Measurements from ENCODE around the gene TMIE. TPM values are rescaled to one million over a fixed set of nuclear protein-coding genes. Genes with fewer than 3 reads are reported as not detected.

The TMIE gene
- total and polyA plus RNA-seq, 2 of the 8 experiments (the other 6 are each of a cell fraction or from before 2014, with no cell fraction given): 0.45 to 0.67 TPM

GRCh38 chr3:46677411-46677726, 23.8 kb upstream of the TMIE start:
- H4K91ac ChIP-seq (replicated peaks; ENCODE audit: insufficient read length, low read length): no peak overlapping the region
- no peak overlapping the region for H3K4ac ChIP-seq (replicated peaks; ENCODE audit: insufficient read length, low read depth, low read length)
- no peak overlapping the region for H3K4me2 ChIP-seq (ENCODE audit: insufficient read depth in 1 of 2, low read depth in 2 of 2, low read length in 2 of 2)
- no peak overlapping the region for H4K8ac ChIP-seq (ENCODE audit: extremely low read depth, insufficient read depth, low read length)
- CTCF ChIA-PET (ENCODE audit: partially characterized antibody): interaction anchor here (0.9 to 4.1 kb wide), 3 partner anchors 14 to 188 kb away, joined by 3 to 22 read pairs (median 6); no protein-coding TSS in a partner anchor
- H3K4me3 ChIP-seq (ENCODE audit: extremely low read depth in 1 of 4, insufficient read depth in 2 of 4, low read depth in 3 of 4, low read length in 4 of 4): no peak overlapping the region
- H3K36me3 ChIP-seq (ENCODE audit: control insufficient read depth in 2 of 4, insufficient read depth in 4 of 4, low read length in 3 of 4): no peaks in the 10 kb centered on the region
- FAIRE-seq (no peak), DNase-seq (ENCODE audit: low read depth in 1 of 2, low spot score in 2 of 2) (no peak)
- H2BK15ac ChIP-seq (ENCODE audit: low read length): no peak overlapping the region
- no peak overlapping the region for H3K9ac ChIP-seq (replicated peaks in 1 of 4; ENCODE audit: extremely low read depth in 1 of 4, low read depth in 3 of 4, low read length in 3 of 4)
- no peaks in the 10 kb centered on the region for H3K27me3 ChIP-seq (replicated peaks in 1 of 4; ENCODE audit: control insufficient read depth in 3 of 4, extremely low read depth in 1 of 4, insufficient read depth in 3 of 4, low read length in 3 of 4)
- no peak overlapping the region for H2AK5ac ChIP-seq (ENCODE audit: low read depth, low read length)
- no peak overlapping the region for H2BK5ac ChIP-seq (ENCODE audit: low read depth, low read length)
- H3K79me1 ChIP-seq (ENCODE audit: low read depth, low read length): no peaks in the 10 kb centered on the region
- H3K27ac ChIP-seq (ENCODE audit: low read depth, low read length): no peak overlapping the region
- H3K4me1 ChIP-seq (replicated peaks in 1 of 4; ENCODE audit: control insufficient read depth in 3 of 4, insufficient read depth in 4 of 4, low read length in 3 of 4): peaks cover 0 to 3% (median 0%) of the 10 kb centered on the region in 4 experiments; a peak in 1 of 7 replicates
- H3K14ac ChIP-seq (ENCODE audit: insufficient read length): no peak overlapping the region
- no peaks in the 10 kb centered on the region for H3K9me3 ChIP-seq (ENCODE audit: insufficient read depth in 2 of 2, low read depth in 1 of 2, low read length in 1 of 2)
- H3K56ac ChIP-seq (replicated peaks; ENCODE audit: insufficient read length, low read depth, low read length): no peak overlapping the region
- no peak overlapping the region for H2BK20ac ChIP-seq (ENCODE audit: low read length)
- H4K5ac ChIP-seq (ENCODE audit: insufficient read length, low read depth, low read length): no peak overlapping the region
- WGBS, 2 experiments (ENCODE audit: extremely low coverage in 1 of 2, insufficient coverage in 1 of 2, insufficient read length in 1 of 2, insufficient replicate concordance in 2 of 2, low coverage in 1 of 2, low lambda C conversion rate in 2 of 2, missing lambda C conversion rate in 1 of 2): 93% methylated on average over 6 of the region's 6 CpGs; no CpG with 5 or more reads in 1 of the 2 experiments
- POLR2A ChIA-PET (ENCODE audit: partially characterized antibody): interaction anchor here (2.7 kb wide), 1 partner anchor 91 kb away, joined by 7 read pairs; no protein-coding TSS in a partner anchor
- H3K23me2 ChIP-seq (ENCODE audit: low read depth, low read length): no peaks in the 10 kb centered on the region
- no peak overlapping the region for H3K23ac ChIP-seq (ENCODE audit: insufficient read length)
- peaks cover 0 to 1% of the 10 kb centered on the region in 2 experiments for H4K20me1 ChIP-seq (replicated peaks in 1 of 2; ENCODE audit: control insufficient read depth in 1 of 2, insufficient read depth in 2 of 2, low read length in 2 of 2)
- 0 out of 2 replicates have a peak overlapping the region, but pooled peaks have one; percentile 39 for H2BK12ac ChIP-seq (ENCODE audit: low read depth, low read length)
- H2BK120ac ChIP-seq (replicated peaks; ENCODE audit: low read depth, low read length): no peak overlapping the region
- H3K18ac ChIP-seq (ENCODE audit: extremely low read depth, low read length): no peak overlapping the region
- no peak for TF ChIP-seq BCL11A (IDR thresholded peaks at IDR 0.05; ENCODE audit: low read depth in 2 of 2, low read length in 2 of 2)
- TF ChIP-seq TCF12 (IDR thresholded peaks at IDR 0.05; ENCODE audit: low read depth, low read length): no peak
- no peak for TF ChIP-seq ZNF274 (IDR thresholded peaks at IDR 0.05; ENCODE audit: borderline replicate concordance, extremely low read depth, low read length)
- TF ChIP-seq NANOG (IDR thresholded peaks at IDR 0.05; ENCODE audit: insufficient read depth, low read depth, low read length, poor library complexity, severe bottlenecking): no peak
- TF ChIP-seq KDM1A (IDR thresholded peaks at IDR 0.05; ENCODE audit: borderline replicate concordance, low read length): no peak
- TF ChIP-seq E2F6 (IDR thresholded peaks at IDR 0.05): no peak
- TF ChIP-seq BRCA1 (IDR thresholded peaks at IDR 0.05; ENCODE audit: low read depth, low read length): no peak
- TF ChIP-seq PHF8 (conservative IDR thresholded peaks at IDR 0.05; ENCODE audit: low read depth, low read length): no peak
- no peak for TF ChIP-seq KDM5A (IDR thresholded peaks at IDR 0.05; ENCODE audit: low read length)
- TF ChIP-seq FOSL1 (IDR thresholded peaks at IDR 0.05; ENCODE audit: insufficient read depth, low read depth, low read length): no peak
- no peak for TF ChIP-seq SUZ12 (IDR thresholded peaks at IDR 0.05; ENCODE audit: low read length)
- TF ChIP-seq SP1 (IDR thresholded peaks at IDR 0.05; ENCODE audit: low read depth, low read length): no peak
- TF ChIP-seq EZH2 (IDR thresholded peaks at IDR 0.05; ENCODE audit: low read depth, low read length, severe bottlenecking): no peak
- TF ChIP-seq CHD2 (IDR thresholded peaks at IDR 0.05; ENCODE audit: low read length): no peak
- no peak overlapping the region for H2AFZ ChIP-seq (ENCODE audit: low read length)
- no peaks in the 10 kb centered on the region for H3K79me2 ChIP-seq (ENCODE audit: control insufficient read depth in 1 of 2, insufficient read depth in 2 of 2, low read length in 2 of 2)
